ENCODE measurements around the gene TSHZ2. TPM values are rescaled to one million over a fixed set of nuclear protein-coding genes. Genes with fewer than 3 reads are reported as not detected.

Gene TSHZ2
- total RNA-seq, 1 experiment from 2014 or later, result 0.07 TPM

GRCh38 chr20:53269380-53269779 lies 297.2 kb downstream of the TSHZ2 start:
- Histone ChIP-seq H3K4ac (ENCODE audit: low read depth, low read length) (no peak overlapping the region), H2AFZ (ENCODE audit: low read length) (no peak overlapping the region), H3K23me2 (ENCODE audit: insufficient read length, low read depth, low read length, poor library complexity, severe bottlenecking) (no peaks in the 10 kb centered on the region), H3K79me1 (ENCODE audit: insufficient read depth, low read depth, low read length, poor library complexity, severe bottlenecking) (no peaks in the 10 kb centered on the region), H2BK15ac (ENCODE audit: low read depth, low read length) (no peak overlapping the region), H3K18ac (ENCODE audit: insufficient read length, low read depth, low read length) (no peak overlapping the region), H3K9me3 (ENCODE audit: control insufficient read depth, low read depth, low read length) (no peaks in the 10 kb centered on the region), H2BK20ac (ENCODE audit: low read depth, low read length, poor library complexity, severe bottlenecking) (no peak overlapping the region), H3K79me2 (ENCODE audit: insufficient read depth, low read length) (no peaks in the 10 kb centered on the region), H3K56ac (ENCODE audit: insufficient read length, low read depth, low read length) (no peak overlapping the region), H4K5ac (ENCODE audit: insufficient read length, low read depth, low read length) (no peak overlapping the region), H2BK5ac (ENCODE audit: insufficient read length, low read length) (no peak overlapping the region), H4K20me1 (ENCODE audit: control insufficient read depth, insufficient read depth, insufficient read length) (no peaks in the 10 kb centered on the region), H2BK12ac (ENCODE audit: insufficient read length, low read depth, low read length) (no peak overlapping the region), H2BK120ac (ENCODE audit: low read depth, low read length, poor library complexity, severe bottlenecking) (no peak overlapping the region), H3K27me3 (ENCODE audit: insufficient read depth, low read length) (no peaks in the 10 kb centered on the region), H3K4me2 (ENCODE audit: insufficient read depth, insufficient read length, low read length) (no peak overlapping the region), H3K14ac (ENCODE audit: insufficient read depth, low read length) (no peak overlapping the region), H4K8ac (replicated peaks; ENCODE audit: insufficient read length, low read depth, low read length) (no peak overlapping the region), H4K91ac (ENCODE audit: insufficient read length, low read depth, low read length) (no peak overlapping the region), H2AK5ac (ENCODE audit: insufficient read length, low read length) (no peak overlapping the region), H3T11ph (ENCODE audit: low read length) (no peak overlapping the region), H3K9ac (ENCODE audit: extremely low read depth, insufficient read length, low read length) (no peak overlapping the region), H3K23ac (ENCODE audit: insufficient read length, low read depth, low read length) (no peak overlapping the region), H3K4me1 (ENCODE audit: insufficient read depth, low read length) (peaks cover 2% of the 10 kb centered on the region; the same call in 1 of the 2 replicates), H3K27ac (ENCODE audit: insufficient read length, low read depth, low read length) (no peak overlapping the region)
- no peak for TF ChIP-seq CTCF (conservative IDR thresholded peaks at IDR 0.05)
- no peaks in the 10 kb centered on the region for H3K36me3 Mint-ChIP-seq (ENCODE audit: insufficient read depth in 1 of 3, low read depth in 3 of 3)
- no peak for DNase-seq
- H3K4me1 Mint-ChIP-seq, result peaks cover 18% of the 10 kb centered on the region in 2 experiments
- no peak overlapping the region for H3K27ac Mint-ChIP-seq
- no CpG with 5 or more reads among the region's 2 CpGs for WGBS (ENCODE audit: extremely low coverage, insufficient read length, low lambda C conversion rate)
- peaks cover 1% of the 10 kb centered on the region for H3K27me3 Mint-ChIP-seq (ENCODE audit: low read depth)
- no peaks in the 10 kb centered on the region for H3K9me3 Mint-ChIP-seq
- no peak overlapping the region for H3K4me3 Mint-ChIP-seq

Data from H9 (cell line).